Gastroesophageal sphincter (tissue), 4 donors: ENCODE results near the gene C4orf50. TPM values are rescaled to one million over a fixed set of nuclear protein-coding genes. Genes with fewer than 3 reads are reported as not detected.

Source experiments
- ATAC-seq: fragments of 150-250 bp; one replicate; pipeline ENCODE4 v1.9.1; 2016; ENCODE audit warnings: mild to moderate bottlenecking, moderate library complexity
- H3K27ac ChIP-seq, 4 donors: fragments of 200-600 bp; sonication (generic) in 3 of 4; 1 replicate in 3 of 4; 2 replicates in 1 of 4; pipeline ENCODE4 v1.5.1; 2016 to 2019
- H3K27me3 ChIP-seq: fragments of 200-600 bp; sonication (generic); one replicate; pipeline ENCODE4 v1.5.1; 2019
- H3K36me3 ChIP-seq, 2 donors: fragments of 200-600 bp; sonication (generic); one replicate each; pipeline ENCODE4 v1.5.1; 2019; ENCODE audit warnings: control low read depth in 1 of 2
- H3K4me1 ChIP-seq, 3 donors: fragments of 200-600 bp; sonication (generic); 1 replicate in 2 of 3; 2 replicates in 1 of 3; pipeline ENCODE4 v1.5.1; 2016 to 2019; ENCODE audit warnings: control low read depth in 2 of 3
- H3K4me3 ChIP-seq, 2 donors: fragments of 200-600 bp; sonication (generic); one replicate each; pipeline ENCODE4 v1.5.1; 2019; ENCODE audit warnings: mild to moderate bottlenecking in 1 of 2, moderate library complexity in 1 of 2
- H3K9me3 ChIP-seq, 3 donors: fragments of 200-600 bp; sonication (generic); one replicate each; pipeline ENCODE4 v1.5.1; 2017 to 2019; ENCODE audit warnings: control low read depth in 2 of 3
- EP300 ChIP-seq: sonication (generic); formaldehyde crosslinking; IDR thresholded peaks from one replicate; pipeline ENCODE4 v1.6.1; 2017; ENCODE audit warnings: antibody characterized with exemption, mild to moderate bottlenecking
- POLR2A ChIP-seq, 2 donors: fragments of 450-650 bp; IDR thresholded peaks; one replicate each; pipeline ENCODE4 v1.6.1; 2017; ENCODE audit warnings: antibody characterized with exemption in 2 of 2, mild to moderate bottlenecking in 2 of 2, moderate library complexity in 1 of 2
- POLR2AphosphoS5 ChIP-seq: sonication (generic); formaldehyde crosslinking; IDR thresholded peaks from one replicate; pipeline ENCODE4 v1.6.1; 2017; ENCODE audit warnings: antibody characterized with exemption
- WGBS, 2 donors: methylation state at CpG; one replicate each; pipeline ENCODE4 v1.1.5; 2018; ENCODE audit warnings: low coverage in 1 of 2; 5-methylcytosine and 5-hydroxymethylcytosine counted together
- total RNA-seq, 4 donors: library from RNA; depleted of rRNA; stranded (reverse); fragments of >200 nt; gene quantifications; one replicate each; pipeline ENCODE4 v1.1.0, GENCODE V29; 2016
- TF ChIP-seq, protein P1 (sequence below), 4 experiments: fragments of 200-600 bp in 2 of 4; fragments of 450-650 bp in 2 of 4; sonication (generic) in 1 of 4; IDR thresholded peaks; one replicate each; pipeline ENCODE4 v1.5.1; 2017 to 2019; ENCODE audit warnings: antibody characterized with exemption in 4 of 4, mild to moderate bottlenecking in 2 of 4, moderate library complexity in 2 of 4

Gene C4orf50
- total RNA-seq, 4 donors from 2014 or later: under 0.01 to 0.25 (median 0.12) TPM

DNA sequence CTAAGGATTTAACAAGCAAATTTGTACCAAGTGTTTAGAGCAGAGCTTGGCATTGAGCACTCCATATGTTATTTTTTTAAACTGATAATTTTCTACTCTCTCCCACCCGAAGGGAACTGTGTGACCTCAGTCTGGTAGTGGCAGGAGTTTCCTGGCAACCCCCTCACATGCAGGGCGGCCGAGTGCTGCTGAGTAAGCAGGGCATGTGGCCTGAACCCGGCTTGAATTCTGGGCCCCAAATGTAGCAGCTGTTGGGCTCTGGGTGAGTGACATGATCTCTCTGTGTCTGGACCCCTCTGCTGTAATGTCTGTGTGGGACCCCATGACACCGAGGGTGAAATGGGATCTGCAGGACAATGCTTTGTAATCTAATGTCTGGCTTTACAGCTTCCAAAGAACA lies 13.6 kb upstream of the C4orf50 start:
- TF ChIP-seq, protein P1, sequence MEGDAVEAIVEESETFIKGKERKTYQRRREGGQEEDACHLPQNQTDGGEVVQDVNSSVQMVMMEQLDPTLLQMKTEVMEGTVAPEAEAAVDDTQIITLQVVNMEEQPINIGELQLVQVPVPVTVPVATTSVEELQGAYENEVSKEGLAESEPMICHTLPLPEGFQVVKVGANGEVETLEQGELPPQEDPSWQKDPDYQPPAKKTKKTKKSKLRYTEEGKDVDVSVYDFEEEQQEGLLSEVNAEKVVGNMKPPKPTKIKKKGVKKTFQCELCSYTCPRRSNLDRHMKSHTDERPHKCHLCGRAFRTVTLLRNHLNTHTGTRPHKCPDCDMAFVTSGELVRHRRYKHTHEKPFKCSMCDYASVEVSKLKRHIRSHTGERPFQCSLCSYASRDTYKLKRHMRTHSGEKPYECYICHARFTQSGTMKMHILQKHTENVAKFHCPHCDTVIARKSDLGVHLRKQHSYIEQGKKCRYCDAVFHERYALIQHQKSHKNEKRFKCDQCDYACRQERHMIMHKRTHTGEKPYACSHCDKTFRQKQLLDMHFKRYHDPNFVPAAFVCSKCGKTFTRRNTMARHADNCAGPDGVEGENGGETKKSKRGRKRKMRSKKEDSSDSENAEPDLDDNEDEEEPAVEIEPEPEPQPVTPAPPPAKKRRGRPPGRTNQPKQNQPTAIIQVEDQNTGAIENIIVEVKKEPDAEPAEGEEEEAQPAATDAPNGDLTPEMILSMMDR (IDR thresholded peaks at IDR 0.05): no peak
- TF ChIP-seq POLR2AphosphoS5 (no peak), EP300 (no peak), POLR2A (IDR thresholded peaks at IDR 0.05) (no peak)
- H3K27ac ChIP-seq: no peak overlapping the region
- peaks cover 11% of the 10 kb centered on the region for H3K27me3 ChIP-seq
- H3K4me1 ChIP-seq: peaks cover 0 to 18% (median 0%) of the 10 kb centered on the region in 3 donors
- H3K4me3 ChIP-seq: no peak overlapping the region
- ATAC-seq: no peak
- 33% methylated on average over 2 of the region's 5 CpGs; no CpG with 5 or more reads in 1 of the 2 donors for WGBS, 2 donors
- H3K36me3 ChIP-seq: no peaks in the 10 kb centered on the region
- no peaks in the 10 kb centered on the region for H3K9me3 ChIP-seq

DNA sequence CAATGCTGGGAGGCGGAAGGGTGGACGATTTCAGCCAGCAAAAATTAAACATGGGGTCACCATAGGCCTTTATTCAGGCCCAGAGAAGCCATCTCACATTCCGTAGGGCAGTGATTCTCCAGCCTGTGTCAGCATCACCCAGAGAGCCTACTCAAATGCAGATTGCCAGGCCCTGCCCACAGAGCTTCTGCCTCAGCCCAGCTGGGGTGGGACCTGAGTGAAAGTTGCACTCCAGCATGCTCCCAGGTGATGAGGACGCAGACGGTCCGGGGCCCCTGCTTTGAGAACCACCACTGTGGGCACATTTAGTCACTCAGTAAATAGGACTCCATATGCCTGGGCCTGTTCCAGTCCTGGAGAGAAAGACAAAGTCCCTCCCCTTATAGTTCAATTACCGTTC lies 12.4 kb upstream of the C4orf50 start:
- no peaks in the 10 kb centered on the region for H3K36me3 ChIP-seq
- H3K27ac ChIP-seq: no peak overlapping the region
- peaks cover 0 to 18% (median 0%) of the 10 kb centered on the region in 3 donors for H3K4me1 ChIP-seq
- no peaks in the 10 kb centered on the region for H3K9me3 ChIP-seq
- TF ChIP-seq, protein P1 (IDR thresholded peaks at IDR 0.05): no peak
- TF ChIP-seq EP300: no peak
- no peak for TF ChIP-seq POLR2A (IDR thresholded peaks at IDR 0.05)
- no peak for TF ChIP-seq POLR2AphosphoS5
- WGBS, 2 donors: 50% methylated on average over 1 of the region's 7 CpGs; no CpG with 5 or more reads in 1 of the 2 donors
- no peak for ATAC-seq
- H3K27me3 ChIP-seq: peaks cover 11% of the 10 kb centered on the region
- H3K4me3 ChIP-seq: no peak overlapping the region

DNA sequence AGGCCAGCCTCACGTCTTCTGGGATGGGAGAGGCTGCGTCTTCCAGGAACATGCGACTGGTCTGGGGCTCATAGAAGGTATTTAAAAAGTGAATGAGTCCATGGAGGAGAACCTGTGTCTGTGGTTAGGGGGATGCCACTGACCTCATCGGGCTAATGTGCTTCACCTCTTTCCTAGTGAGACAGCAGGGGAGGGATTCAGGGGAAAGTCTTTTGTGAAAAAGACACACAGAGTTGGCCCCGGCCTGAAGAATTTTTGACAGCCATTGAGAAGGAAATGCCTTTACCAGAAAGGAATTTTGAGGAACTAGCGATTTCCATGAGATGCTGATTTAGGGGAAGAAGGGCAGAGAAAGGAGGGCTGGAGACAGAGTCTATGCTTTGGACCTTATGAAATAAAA lies 11.0 kb upstream of the C4orf50 start:
- Histone ChIP-seq H3K36me3 (no peaks in the 10 kb centered on the region), H3K4me1 (peaks cover 0 to 18% (median 0%) of the 10 kb centered on the region in 3 donors), H3K27me3 (peaks cover 11% of the 10 kb centered on the region), H3K27ac (no peak overlapping the region), H3K4me3 (no peak overlapping the region), H3K9me3 (no peaks in the 10 kb centered on the region)
- TF ChIP-seq POLR2AphosphoS5 (no peak), POLR2A (IDR thresholded peaks at IDR 0.05) (no peak), EP300 (no peak)
- TF ChIP-seq, protein P1 (IDR thresholded peaks at IDR 0.05): no peak
- no peak for ATAC-seq
- 61% methylated on average over 3 to 6 of the region's 6 CpGs for WGBS, 2 donors

DNA sequence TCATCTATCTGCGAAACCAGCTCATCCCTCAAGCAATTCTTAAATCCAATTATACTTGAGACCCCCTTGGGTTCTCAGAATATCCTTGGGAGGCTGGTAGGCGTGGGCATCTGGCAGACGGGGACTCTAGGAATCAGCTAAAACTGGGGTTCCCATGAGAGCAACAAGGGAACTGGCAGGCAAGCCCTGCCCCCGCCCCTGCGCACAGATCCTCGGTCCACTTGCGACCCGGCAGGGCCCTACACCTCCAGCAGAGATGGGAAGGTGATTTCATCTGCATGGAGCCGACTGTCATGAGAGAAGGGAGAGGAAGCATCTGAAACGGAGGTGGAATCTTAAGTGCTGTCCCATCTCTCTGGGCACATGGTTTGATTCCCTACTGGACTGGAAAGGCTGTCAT lies 9.9 kb upstream of the C4orf50 start:
- no peak overlapping the region for H3K4me3 ChIP-seq
- no peak overlapping the region for H3K27ac ChIP-seq
- H3K4me1 ChIP-seq: peaks cover 0 to 18% (median 0%) of the 10 kb centered on the region in 3 donors
- peaks cover 14% of the 10 kb centered on the region for H3K27me3 ChIP-seq
- H3K36me3 ChIP-seq: no peaks in the 10 kb centered on the region
- H3K9me3 ChIP-seq: no peaks in the 10 kb centered on the region
- TF ChIP-seq POLR2A (IDR thresholded peaks at IDR 0.05) (no peak), POLR2AphosphoS5 (no peak), EP300 (no peak)
- TF ChIP-seq, protein P1 (IDR thresholded peaks at IDR 0.05): no peak
- 49 to 100% methylated on average over 3 of the region's 10 CpGs for WGBS, 2 donors
- ATAC-seq: no peak

DNA sequence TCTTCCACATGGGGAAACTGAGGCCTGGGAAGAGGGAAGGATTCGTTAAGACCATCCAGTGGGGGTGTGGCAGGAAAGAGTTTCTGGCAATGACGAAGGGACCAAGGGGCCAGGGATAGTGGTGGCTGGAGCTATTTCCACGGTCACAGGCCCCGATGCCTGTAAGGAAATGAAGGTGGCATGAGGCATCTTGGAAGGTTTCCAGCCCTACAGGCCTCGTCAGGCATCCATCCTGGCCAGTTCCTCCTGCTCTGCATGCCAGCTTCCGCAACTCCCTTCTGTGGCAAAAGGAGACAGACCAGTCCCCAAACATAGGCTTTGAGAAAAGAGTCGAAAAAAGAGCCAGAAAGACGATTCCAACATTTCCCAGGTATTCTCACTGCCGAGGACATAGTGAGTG lies 9.2 kb upstream of the C4orf50 start:
- no peak for ATAC-seq
- WGBS, 2 donors: 64 to 67% methylated on average over 3 to 6 of the region's 9 CpGs
- Histone ChIP-seq H3K4me1 (peaks cover 0 to 10% (median 0%) of the 10 kb centered on the region in 3 donors), H3K27me3 (peaks cover 22% of the 10 kb centered on the region), H3K9me3 (no peaks in the 10 kb centered on the region), H3K4me3 (no peak overlapping the region), H3K36me3 (no peaks in the 10 kb centered on the region), H3K27ac (no peak overlapping the region)
- TF ChIP-seq EP300 (no peak), POLR2AphosphoS5 (no peak), POLR2A (IDR thresholded peaks at IDR 0.05) (no peak)
- TF ChIP-seq, protein P1 (IDR thresholded peaks at IDR 0.05): no peak
